Stimulated activated CD8-positive, alpha-beta memory T cell treated with anti-CD3 and anti-CD28 coated beads, Interleukin-2, amount 100 ng/mL, for 1 hour (primary cell): ENCODE results near the gene ZNF407.
"Not testable (repeated sequence)": the region's sequence is repeated elsewhere in the genome, so short reads cannot be mapped to it uniquely, and the experiment has no call there.

Experiments
- DNase-seq, 2 donors: peaks; one replicate each; pipeline ENCODE4 v3.0.0-alpha.2; 2020; ENCODE audit warnings: low read depth in 2 of 2

ZNF407 gene

DNA sequence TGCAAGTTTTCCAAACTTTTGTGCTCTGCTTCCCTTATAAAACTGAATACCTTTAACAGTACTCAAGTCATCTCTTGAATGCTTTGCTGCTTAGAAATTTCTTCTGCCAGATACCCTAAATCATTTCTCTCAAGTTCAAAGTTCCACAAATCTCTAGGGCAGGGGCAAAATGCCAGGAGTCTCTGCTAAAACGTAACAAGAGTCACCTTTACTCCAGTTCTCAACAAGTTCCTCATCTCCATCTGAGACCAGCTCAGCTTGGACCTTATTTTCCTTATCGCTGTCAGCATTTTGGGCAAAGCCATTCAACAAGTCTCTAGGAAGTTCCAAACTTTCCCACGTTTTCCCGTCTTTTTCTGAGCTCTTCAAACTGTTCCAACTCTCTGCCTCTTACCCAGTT is 373.7 kb downstream of the ZNF407 start:
- DNase-seq = not testable (repeated sequence)

DNA sequence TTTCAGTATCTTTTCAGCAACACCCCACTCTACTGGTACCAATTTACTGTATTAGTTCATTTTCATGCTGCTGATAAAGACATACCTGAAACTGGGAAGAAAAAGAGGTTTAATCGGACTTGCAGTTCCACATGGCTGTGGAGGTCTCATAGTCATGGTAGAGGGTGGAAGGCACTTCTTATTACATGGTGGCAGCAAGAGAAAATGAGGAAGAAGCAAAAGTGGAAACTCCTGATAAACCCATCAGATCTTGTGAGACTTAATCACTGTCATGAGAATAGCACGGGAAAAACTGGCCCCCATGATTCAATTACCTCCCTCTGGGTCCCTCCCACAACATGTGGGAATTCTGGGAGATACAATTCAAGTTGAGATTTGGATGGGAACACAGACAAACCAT is 374.1 kb downstream of the ZNF407 start:
- DNase-seq = not testable (repeated sequence)

DNA sequence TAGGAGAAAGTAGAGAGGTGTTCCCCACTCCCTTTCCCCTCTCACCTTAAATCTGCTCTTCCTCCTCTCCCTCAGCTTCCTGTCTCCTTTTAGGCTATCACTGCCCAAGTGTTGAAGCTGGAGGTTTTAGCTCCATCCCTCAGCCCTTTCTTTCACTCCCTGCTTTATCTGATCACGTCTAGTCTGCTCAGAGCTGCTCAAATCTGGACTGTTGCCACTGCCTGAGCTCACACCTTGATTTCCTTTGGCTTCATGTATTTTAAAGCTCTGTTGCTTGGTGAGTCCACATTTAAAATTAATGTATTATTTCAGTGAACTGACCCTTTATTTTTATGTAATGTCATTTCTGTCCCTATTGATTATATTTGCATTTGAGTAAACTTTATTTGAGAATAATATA is 374.7 kb downstream of the ZNF407 start:
- DNase-seq = no peak

DNA sequence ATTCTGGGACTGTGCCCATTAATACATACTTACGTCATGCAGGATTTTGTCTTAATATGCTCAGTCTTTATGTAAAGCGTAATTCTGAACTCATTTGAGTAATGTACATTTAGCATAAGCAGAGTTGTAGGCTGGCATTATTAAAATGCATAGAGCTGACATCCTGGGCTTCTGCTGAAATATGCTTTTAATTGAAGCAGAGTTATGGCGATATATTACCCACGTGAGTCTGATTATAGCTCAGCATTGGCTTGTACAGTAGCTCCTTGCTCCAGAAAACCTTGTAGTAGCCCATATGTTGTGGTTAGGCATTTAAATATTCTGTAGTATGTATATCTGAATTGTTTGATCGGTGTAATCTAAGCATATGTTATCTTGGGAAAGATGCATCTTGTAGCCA is 377.3 kb downstream of the ZNF407 start:
- no peak for DNase-seq

DNA sequence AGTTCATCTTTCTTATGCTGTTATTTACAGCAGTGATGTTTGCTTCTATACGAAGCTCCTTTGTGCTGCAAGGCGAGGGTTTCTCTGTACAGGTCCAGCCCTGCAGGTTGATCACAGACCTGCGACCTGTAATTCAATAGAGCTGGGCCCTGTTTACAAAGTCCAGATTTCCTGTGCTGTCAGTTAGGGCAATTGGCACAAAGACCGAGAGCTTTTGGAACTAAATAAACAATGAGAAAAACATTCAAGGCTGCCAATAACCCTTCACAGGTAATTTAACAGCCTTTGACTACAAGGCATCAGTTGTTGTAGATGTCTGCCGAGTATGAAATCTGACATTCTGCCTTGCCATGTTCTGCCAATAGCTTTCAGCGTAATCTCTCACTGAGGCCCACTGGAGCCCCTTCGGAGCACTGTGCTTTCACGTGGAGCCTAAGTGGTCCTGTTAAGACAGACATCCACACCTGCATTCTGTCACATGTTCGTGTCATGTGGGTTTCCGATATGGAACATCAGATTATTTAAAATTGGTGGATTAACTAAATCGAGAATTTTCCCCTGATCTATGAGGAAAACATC is 378.8 kb downstream of the ZNF407 start:
- DNase-seq = no peak

DNA sequence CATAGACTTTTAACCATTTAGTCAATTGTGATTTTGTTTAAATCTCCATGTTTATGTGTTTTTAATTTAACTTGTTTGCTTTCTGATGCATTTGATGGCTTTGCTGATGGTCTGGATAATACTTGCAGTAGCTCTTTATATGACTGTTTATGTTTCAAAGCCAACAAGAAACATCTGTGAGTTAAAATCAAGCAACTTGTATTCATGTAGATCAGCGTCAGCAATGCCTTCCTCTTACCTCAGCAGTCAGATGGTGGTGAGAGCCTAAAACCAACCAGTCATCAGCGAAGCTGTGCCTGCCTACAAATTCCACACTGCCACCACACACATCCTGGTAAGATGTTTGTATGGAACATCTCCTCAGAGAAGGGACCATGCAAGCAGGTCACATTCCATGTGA is 379.4 kb downstream of the ZNF407 start:
- DNase-seq = no peak

DNA sequence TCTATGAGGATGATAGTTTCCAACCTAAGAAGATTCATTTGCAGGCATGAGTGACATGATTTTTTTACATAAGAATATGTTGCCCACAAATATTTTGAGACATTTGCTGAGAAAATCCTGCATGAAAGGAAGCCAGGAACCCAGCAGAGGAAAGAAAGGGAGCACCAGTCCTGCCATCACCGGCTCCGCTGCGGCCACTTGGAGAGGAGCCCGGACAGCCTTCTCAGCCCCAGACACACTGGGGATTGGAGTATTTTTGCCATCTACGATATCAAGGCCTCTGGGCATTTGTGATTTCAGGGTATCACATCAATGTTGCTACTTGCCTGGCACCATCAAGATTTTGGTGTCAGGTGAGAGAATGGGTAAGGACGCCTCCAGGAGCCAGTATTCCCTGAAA is 383.0 kb downstream of the ZNF407 start:
- DNase-seq = no peak

DNA sequence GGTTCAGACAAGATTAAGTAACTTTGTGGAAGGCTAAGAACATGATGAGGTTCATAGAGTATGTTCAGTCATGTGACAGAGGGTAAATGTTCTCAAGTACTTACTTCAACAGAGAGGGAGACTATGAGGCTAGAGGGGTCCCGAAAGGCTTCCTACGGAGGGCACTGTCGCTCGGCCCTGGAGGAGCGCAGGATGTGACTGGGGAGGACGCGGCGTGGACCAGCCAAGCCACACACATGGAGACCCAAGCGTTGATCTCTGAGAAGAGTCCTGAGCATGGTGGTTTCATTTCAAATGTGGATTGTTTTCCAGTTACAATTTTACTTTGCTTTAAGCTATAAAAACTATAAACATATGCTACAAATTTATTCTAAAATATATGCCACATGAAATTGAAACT is 383.8 kb downstream of the ZNF407 start:
- no peak for DNase-seq

DNA sequence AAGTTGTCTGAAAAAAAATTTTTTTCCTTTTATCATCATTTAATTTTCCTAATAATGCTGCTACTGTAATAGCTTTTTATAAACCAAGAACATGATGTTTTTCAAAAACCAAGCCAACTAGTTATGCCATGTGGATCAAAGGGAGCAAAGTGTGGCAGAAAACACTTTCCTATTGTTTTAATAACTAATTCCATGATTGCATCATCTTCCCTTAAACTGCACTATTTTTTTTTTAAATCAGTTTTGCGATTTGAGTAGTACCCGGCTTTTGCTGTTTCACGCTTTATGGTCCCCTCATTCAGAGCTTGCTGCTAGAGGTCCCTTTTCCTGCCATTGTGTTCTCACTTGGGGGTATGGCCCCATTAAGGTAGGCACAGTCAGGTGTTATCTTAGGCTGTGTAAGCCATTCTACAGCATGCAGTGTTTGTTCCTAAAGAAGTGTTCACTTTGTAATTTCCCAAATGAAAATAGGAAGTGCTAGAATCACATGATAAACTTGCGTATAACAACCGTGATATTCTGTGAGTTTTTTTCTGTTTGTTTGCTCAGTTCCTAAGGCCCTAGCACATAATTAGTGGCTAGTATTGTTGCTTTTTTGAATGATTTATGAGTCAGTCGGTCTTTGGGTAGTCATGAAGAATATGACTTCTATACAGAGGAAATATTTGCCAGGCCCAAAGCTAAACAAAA is 385.4 kb downstream of the ZNF407 start:
- DNase-seq = no peak

DNA sequence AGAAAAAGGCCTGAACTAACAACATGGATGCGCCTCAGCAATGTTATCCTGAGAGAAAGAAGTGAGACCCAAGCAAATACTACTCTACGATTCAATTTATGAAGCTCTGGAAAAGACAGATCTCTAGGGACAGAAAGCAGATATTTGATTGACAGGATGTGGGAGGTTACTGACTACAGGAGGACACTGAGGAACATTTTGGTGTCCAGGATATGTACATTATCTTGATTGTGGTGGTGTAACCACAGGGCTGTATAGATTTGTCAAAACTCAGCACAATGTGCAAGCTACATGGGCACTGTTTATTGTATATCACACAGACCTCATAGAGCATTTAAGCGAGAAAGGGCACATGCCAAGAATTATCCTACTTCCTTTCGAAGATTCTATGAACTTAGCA is 391.5 kb downstream of the ZNF407 start:
- no peak for DNase-seq

DNA sequence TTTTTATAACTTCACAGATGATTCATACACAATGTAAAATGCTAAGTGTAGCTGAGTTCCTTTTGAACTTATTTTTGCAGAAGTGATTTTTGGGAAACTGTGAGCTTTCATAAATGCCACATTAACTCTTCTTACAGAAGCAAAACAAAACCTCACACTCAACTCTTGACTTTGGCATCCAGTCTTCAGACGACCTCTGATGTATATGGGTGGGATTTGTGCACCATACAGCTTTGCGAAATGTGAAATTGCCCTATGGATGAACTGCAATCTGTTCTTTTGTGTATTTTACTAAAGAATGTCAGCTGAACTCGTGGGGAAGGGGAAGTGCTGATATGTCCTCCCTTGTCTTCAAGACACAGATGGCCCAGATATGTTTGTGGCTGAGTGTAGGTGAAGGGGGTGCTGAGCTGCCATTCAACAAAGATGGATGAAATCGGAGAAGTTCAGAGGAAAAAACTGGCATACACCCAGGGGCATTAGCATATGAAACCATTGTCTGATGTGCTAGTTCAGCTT is 393.0 kb downstream of the ZNF407 start:
- no peak for DNase-seq

DNA sequence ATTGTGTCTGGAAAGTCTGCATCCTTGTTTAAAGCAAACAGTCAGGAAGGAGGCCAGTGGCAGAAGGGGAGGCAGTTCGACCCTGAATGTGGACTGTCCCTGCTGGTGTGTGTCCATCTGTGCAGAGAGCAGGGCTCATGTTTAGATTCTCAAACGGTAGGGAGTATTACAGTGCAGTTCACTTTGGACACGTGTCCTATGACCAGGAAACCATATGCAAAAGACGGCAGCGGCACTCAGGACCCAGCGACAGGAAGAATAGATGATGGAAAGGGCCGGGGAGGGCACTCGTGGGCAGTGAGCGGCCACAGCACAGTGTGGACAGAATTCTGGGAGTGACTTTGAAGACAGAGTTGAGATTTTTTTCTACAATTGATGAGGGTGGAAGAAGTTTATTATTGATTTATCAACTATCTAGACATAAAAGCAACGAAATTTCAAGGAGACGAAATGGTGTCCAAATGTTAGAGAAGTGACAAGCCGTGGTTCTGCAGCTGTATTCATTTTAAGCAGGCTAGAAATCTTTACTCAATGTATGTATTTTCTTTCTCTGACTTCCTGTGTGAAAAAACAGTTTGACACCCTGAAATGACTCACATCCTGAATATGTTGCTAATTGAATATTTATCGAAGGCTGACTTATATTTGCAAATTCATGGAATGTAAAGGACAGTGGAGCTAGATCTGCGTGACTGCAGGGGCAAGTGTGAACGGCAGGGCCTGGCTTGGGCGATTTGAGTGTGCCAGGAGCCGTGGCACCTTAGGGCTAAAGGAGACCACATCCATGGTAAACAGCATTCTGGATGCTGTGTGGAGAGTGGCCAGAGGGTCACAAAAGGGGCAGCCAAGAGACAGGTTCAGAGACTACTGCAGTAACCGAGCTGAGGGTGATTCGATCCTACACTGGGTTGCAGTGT is 397.1 kb downstream of the ZNF407 start:
- DNase-seq = no peak

DNA sequence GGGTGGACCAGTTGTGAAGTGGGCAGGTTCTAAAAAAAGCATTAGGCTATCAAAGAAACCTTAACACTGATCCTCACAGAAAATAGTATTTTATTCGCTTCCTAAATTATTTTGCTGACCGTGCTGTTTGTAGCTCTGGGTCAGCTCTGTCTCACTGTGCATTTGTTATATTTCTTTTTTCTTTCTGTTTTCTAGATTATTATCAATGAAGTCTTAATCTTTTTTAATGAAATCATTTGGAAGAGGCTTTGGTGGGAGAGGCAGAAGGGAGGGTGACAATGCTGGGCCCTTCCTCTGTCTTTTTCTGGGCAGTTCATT is 397.7 kb downstream of the ZNF407 start:
- no peak for DNase-seq

DNA sequence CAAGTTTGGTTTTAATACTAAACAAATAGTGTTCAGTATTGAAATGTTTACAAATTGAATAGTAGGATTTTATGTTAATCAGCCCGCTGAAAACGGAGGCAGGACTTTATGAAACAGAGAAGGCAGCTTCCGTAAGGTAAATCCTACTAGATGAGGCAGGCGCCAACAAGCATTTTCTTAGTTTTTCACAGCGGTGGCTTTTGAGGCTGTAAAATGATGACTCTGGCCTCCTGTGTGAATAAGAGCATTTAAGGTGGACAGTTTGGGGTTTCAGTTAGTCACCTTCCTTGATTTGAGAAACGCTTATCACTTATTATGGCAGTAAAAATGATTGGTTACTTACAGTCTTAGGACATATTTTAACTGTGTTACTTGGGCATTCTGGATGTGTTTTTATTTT is 398.4 kb downstream of the ZNF407 start:
- no peak for DNase-seq

DNA sequence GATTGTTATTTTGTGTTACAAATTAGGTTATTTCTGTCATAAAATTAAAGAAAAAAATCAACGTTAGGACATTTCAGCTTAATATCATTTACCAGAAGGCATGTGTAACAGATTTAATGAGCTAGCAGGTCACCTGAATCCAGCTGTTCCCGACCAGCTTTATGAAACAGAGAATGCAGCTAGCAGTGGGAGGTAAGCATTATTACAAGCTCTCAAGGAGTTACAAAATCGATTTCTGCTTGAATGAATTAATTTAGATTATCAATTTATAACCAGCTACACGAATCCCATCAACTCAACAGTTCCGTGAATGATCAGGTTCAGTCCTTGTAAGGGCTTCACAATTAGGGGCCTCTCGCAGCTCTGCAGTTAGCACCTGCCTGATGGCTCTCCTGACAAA is 399.3 kb downstream of the ZNF407 start:
- no peak for DNase-seq

DNA sequence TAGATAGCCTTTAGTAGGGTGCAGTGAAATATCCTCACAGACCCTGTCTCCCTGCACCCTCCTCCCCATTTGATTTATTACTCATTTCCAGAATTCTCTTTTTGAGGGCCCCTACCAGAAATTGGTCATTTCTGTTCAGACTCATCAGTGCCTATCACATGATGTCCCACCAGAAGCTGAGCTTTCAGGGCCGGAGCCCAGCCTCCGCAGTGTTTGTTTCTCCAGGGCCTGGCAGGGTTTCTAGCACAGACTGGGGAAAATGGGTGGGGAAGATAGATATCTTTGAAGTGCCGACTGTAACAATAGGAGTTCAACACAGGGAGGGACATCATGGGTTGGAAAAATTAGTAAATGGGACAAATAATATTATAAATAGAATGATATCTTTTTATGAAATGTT is 403.2 kb downstream of the ZNF407 start:
- DNase-seq = no peak

DNA sequence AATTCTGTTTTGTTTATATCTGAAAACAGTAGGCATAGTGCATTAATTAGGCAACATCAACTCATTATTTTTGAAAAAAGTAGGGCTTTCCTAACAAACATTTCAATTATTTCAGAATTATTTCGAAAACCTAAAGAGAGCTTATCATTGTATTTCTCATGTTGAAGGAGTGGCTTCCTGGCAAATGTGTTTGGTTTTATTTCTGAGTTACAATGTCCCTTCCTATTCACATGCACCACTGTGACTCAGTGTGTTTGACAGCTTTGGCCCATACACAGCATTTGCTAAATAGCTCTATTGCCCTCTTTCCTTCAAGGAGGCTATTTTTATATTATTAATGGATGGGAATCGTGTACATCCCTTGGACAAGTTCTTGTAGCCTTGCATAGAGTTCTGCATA is 405.4 kb downstream of the ZNF407 start:
- no peak for DNase-seq

DNA sequence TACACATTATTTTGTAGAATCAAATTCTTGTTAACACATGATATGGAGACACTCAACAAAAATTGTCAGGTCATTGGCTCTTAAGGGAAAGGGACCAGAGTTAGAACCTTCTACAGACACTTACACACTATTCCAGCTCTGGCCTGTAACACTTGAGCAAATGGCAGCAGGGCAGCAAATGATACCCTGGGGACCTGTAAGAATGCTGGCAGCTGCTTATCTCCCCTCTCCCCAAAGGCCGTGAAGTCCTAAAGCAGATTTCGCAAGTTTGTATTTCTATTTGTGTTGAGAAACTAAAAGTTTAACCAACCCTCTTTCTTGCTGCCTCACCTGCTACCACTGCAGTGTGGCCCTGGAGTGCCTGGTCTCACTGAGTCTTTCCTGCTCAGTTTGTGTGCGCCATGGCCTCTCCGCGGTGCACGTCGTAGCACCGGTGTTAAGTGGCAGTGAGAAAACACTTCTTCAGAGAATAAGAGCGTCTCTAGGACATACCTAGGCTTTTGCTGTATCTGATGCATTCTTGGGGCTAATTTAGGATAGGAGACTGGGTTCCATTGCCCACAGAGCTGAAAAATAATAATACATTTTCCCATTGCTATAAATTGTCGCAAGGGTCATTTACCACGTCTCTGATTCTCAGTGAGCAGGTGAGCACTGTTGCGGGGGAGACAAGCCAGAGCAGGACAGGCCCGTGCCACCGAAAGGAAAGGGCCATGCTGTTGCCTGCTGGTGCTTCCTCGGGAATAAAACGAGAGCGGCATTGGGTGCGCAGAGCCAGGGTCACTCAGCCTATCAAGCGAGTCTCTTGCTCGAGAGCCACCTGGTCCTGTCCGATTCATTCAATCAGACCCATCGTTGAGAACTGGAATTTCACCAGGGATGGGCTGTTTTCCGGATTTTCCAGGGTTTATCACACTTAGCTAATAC is 406.4 kb downstream of the ZNF407 start:
- DNase-seq = no peak

DNA sequence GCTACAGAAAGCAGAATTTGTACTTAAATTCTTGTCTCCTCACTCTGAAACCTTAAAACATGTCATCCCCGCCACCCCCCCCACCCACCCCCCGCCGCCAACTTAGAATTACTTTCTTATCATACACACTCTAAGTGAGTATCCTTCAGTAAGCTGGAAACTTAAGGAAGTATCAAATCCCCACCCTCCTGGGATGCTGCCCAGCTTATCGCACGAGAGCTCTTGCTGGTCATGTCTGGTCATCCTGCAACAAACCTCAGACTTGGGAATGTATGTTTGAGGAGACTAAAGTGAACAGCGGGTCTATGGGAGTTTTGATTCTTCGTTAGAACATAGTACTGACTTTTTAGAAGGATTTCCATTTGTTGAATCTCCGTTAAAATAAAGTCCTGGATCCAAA is 408.0 kb downstream of the ZNF407 start:
- no peak for DNase-seq

DNA sequence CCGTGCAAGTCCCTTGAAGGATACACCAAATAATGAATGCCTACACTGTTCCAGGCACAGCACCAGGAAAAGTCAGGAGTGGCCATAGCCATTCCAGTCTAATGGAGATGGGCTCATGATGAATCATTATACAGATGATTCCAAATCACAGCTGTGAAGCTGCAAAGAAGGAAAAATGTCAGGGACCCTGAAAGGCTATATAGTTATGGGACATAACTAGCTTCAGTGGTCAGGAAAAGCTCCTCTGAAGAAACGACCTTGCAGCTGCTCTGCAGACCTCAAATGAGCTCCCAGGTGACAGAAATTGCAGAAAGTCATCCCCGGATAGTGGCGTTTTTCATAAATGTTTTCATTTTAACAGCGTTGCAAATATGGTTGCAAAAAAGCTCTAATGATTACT is 410.5 kb downstream of the ZNF407 start:
- no peak for DNase-seq

DNA sequence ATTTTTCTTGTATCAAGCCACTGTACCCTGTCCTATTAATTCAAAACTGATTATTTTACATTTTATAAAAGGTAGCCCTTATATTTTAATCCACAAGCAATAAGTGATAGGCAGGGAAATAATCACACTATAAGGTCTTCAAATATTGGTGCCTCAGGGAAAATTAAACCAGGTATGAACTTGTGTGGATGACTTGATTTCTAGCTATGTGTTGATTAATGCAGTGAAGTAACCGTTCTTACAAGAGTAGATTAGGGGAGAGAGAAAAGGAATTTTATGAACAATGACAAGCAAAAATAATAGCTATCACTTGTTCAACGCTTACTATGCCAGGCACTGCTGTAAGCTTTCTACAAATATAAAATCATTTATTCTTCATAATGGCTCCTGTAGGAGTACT is 411.6 kb downstream of the ZNF407 start:
- no peak for DNase-seq

DNA sequence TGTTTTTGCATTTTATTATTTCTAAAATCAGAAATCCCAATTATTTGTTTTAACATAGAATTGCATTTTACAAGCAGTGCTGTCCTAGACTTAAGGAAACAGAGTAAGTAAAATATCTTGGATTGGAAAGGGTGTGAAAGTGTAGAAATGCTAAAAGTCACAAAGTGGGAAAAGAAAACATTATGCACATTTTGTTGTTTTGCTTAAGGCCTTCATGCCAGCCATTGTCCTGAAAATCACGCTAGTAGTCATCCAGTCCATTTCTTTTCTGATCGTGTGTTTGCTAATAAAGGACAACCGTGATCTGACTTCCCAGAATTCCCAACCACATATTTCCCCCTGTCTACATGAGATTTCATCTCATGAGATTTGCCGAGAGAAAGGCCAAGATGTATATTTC is 412.2 kb downstream of the ZNF407 start:
- DNase-seq = no peak
